ENCODE results near the gene EPX.

GRCh38 chr17:58252141-58252540 lies 59.6 kb downstream of the EPX start:
- TF ChIP-seq HMGXB4 (CRISPR knock-in tag; IDR thresholded peaks at IDR 0.05; ENCODE audit: borderline replicate concordance) = no peak
- TF ChIP-seq POLR2A (IDR thresholded peaks at IDR 0.05; ENCODE audit: low read length) = no peak
- no peak for TF ChIP-seq POLR2AphosphoS2 (conservative IDR thresholded peaks at IDR 0.05; ENCODE audit: low read length)
- no peak for TF ChIP-seq CTCF (IDR thresholded peaks at IDR 0.05)
